Stimulated activated CD8-positive, alpha-beta memory T cell treated with anti-CD3 and anti-CD28 coated beads, Interleukin-12 subunit alpha, Interleukin-12 subunit beta, amount 100 ng/mL, for 24 hours (primary cell): Measurements from ENCODE around the gene MOGAT1.

ENCODE experiments used
- DNase-seq: peaks from one replicate; pipeline ENCODE4 v3.0.0-alpha.2; 2020; ENCODE audit errors: extremely low read depth

MOGAT1 gene, protein sequence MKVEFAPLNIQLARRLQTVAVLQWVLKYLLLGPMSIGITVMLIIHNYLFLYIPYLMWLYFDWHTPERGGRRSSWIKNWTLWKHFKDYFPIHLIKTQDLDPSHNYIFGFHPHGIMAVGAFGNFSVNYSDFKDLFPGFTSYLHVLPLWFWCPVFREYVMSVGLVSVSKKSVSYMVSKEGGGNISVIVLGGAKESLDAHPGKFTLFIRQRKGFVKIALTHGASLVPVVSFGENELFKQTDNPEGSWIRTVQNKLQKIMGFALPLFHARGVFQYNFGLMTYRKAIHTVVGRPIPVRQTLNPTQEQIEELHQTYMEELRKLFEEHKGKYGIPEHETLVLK

DNA sequence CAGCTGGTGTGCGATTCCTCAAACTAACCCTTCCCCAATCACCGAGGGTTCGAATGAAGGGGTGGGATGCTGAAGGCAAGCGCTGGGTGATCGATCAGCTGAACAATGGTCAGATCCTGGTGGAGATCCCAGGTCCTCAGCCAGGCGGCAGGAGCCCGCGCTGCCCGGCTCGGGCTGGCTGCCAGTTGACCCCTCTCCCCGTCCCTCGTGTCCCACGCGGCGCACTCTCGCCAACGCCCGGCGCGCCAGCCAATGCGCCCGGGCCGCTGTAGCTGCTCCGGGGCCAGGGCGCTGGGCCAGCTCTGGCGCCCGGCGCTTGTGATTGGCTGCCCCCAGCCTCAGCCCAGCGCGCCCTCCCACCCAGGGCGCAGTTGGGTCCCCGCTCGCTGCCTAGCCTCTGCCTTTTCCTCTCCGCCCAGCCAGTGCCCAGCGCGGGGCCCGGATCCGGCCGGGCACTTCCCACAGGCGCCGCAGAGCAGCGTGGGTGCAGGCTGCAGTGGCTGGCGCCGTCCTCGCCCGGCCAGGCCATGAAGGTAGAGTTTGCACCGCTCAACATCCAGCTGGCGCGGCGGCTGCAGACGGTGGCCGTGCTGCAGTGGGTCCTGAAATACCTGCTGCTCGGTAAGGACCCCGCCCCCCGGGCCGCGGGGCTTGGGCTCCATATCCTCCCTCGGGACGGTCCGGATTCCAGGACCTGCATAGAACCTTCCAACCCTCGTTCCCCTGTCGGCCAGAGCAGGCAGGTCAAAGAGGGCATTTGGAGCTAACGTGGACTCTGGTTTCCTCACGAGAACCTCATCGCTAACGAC, at the start of gene MOGAT1:
Gene MOGAT1, plus strand, starts transcription at position 400 of the 809 bp plus-strand sequence. Its CDS starts 128 bp downstream, at position 528.
- DNase-seq: no peak

DNA sequence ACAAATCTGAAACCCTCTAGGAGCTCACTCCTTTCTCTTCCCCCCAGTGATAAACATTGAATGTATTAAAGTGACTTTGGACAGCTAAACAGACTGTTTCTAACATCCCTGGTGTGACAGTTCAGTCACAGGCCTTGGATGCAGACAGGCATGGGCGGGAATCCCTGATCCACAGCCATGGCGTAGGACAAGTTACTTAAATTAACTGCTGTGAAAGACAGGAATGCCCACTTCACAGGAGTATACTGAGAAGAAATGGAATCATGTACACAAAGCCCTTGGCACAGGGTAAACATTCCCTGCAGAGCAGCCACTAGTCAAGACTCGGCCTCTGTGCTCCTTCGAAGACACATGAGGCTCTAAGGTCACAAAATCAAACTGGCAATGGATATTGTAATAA, 49.6 kb upstream of the MOGAT1 start:
- no peak for DNase-seq

DNA sequence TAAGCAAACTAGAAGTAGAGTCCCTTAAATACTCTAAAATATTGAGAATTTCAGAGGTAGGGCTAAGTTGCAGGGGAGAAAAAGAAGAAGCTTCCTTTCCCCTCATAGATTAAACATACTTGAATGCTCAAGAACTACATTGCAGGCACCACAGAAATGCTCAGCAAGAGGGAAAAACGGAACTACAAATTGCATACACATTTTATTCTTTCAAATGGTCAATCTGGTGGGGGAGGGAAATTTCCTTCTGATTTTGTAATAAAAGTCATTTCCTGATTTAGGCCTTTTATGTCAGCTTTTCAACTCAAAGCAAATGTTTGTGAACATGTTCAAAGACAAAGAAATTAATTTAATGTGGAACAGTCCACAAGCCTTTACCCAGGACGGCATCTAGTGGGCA, 48.5 kb upstream of the MOGAT1 start:
- DNase-seq: no peak

DNA sequence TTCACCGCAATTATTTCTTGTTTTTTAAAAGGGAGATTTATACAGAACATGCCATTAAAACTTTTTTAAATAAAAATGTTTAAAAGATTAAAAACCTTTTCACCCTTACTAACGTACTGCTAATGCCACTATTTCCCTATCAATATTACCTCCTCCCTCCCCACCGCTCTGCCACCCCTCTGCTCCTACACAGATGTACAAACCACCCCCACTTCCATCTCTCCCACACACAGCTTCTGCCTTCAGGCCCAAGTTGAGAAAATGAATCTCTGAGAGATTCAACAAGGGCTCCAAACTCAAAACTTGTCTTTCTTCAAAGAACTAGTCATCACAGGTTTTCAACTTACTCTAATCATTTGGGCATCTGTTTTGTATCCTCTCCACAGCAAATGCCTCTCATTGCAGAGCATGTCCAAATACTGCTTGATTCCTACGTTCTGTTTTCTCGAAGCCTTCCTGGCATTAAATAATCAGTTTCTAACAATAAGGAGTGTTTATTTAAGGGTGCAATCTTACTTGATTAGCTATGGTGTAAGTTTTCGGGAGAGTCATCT, 47.6 kb upstream of the MOGAT1 start:
- DNase-seq: no peak

DNA sequence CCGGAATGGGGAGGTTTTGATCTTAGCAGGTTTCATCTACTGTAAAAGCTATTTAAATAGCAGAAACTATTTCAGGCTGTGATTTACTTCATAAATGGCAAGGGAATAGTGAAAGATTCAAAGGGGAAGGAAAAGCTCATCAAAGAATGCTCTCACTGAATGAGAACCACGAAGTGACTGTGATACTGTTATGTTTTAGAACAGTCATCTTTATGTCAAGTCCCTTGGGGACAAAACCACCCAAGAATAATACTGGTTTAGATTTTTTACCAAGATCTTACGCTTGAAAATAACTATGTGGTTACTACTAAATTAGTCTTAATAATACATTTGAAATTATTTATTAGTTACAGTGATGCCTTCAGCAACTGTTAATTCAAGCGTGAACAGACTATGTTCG, 43.7 kb upstream of the MOGAT1 start:
- no peak for DNase-seq

DNA sequence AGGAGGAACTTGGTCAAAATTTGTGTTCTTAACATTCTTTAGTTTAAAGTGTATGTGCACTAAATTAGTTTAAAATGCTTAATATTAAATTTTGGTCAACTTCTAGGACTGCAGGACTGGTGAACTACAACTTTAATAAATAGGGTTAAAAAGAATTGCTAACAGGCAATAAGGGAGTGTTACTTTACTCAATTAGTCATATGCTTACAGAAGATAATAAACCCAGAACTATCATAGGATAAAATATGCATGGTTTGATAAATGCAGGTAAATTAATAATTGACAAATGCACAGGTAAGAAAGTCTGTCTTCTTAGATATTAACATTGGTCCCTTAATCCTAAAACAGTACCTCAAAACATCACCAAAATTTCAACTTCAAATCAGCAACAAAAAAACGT, 36.2 kb upstream of the MOGAT1 start:
- no peak for DNase-seq

DNA sequence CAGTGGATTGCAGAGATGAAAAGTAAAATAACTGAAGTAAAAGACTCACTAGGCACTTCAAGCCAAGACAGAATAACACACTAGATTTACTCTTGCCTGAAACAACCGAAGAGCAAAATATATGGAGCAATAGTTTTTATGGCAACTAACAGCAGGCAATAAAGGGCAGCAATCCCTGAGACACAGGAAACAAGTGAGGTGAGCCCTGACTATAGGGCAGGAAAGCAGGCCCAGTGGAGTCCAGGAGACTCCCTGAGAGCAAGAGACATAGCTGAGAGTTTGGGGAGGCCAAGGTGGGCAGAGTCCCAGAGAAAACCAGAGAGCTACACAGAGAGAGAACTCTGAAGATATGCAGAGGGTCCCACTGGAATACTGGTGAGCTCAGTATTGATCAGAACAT, 34.4 kb upstream of the MOGAT1 start:
- no peak for DNase-seq

DNA sequence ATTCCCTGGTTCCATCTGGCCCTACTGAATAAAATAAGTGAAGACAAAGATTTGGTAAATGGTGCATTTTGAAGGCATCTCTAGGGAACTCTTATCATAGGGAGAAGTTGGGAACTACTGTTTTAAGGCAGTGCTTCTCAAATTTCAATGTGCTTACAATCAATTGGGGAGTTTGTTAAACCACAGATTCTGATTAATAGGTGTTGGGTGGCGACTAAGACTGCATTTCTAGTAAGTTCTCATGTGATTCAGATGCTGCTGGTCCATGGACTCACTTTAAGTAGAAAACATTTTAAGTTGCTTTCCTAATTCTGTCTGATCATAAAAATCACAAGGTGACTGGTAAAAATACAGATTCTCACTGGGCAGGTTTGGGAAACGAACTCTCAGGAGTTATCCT, 30.1 kb upstream of the MOGAT1 start:
- no peak for DNase-seq

DNA sequence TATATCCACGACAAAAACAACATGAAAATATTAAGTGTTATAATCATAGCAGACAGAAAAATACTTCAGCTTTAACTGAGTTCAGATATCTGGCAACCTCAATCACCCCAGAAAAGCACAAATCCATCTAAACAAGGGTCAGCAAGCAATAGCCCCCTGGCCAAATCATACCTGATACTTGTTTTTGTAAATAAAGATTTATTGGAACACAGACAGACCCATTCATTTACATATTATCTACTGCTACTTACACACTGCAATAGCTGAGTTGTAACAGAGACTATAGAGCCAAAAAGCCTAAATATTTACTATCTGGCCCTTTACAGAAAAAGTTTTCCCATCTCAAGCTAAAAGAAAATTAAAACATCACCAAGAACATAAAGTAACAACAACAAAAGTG, 28.3 kb upstream of the MOGAT1 start:
- no peak for DNase-seq

DNA sequence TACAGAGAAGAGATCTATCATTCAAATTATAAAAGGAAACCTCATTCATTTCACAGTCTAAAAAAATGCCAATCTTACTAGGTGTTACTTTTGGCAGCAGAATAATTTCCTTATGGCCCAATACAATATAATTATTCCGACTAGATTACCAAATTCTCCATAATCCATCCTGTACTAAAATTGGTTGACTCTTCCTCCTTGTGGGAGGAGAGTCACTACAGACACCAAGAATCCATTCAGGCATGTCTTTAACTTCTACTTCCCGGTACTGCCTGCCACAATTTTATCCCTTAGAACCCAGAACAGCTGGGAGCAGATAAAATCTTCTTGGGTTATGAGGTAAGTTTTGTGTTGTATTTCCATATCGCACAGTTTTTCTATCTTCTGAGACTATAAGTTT, 25.4 kb upstream of the MOGAT1 start:
- no peak for DNase-seq

DNA sequence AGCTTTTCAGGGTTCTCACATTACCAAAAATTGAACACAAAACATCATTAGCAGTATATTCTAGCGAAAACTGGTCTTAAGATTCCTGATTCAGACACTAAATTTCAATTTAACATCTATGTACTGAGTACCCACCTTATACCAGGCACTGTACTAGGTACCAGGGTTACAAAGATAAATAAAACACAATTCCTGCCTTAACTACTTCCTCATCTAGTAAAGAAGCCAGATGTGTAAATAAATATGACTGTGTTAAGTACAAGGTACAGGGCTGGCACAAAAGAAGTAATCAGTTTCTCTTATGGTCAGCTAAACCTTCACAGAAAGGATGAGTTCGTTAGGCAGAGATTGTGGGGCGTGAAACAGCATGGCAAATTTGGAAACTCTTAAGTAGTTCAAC, 21.7 kb upstream of the MOGAT1 start:
- DNase-seq: no peak

DNA sequence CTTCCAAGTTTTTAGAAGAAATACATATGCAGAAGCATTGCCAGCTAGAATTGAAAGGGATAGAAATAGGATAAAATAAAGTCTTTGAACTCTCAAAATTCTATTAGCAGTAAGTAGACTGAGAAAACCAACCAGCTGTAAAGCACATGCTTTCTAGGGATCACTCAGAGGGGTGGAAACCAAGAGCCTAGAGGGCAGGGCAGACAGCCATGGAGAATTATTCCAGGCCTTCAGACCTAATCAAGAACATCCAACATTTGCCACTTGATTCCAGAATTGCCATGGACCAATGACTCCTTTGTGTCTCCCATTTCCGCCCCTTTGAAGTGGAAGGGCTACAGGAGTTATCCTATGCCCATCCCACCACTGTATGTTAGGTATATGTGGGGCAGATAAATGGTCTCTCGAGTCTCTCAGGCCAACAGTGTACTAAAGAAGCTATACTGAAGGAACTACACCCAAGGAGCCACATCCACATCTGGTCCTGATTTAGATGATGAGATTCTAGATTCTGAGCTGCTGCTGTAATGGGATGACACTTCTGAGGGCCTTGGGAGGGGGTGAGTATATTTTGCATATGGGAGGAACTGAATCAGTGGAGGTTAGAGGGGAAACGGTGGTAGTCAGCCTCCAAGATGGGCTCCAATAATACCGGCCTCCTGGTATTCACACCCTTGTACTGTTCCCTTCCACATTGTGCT, 19.6 kb upstream of the MOGAT1 start:
- DNase-seq: no peak

DNA sequence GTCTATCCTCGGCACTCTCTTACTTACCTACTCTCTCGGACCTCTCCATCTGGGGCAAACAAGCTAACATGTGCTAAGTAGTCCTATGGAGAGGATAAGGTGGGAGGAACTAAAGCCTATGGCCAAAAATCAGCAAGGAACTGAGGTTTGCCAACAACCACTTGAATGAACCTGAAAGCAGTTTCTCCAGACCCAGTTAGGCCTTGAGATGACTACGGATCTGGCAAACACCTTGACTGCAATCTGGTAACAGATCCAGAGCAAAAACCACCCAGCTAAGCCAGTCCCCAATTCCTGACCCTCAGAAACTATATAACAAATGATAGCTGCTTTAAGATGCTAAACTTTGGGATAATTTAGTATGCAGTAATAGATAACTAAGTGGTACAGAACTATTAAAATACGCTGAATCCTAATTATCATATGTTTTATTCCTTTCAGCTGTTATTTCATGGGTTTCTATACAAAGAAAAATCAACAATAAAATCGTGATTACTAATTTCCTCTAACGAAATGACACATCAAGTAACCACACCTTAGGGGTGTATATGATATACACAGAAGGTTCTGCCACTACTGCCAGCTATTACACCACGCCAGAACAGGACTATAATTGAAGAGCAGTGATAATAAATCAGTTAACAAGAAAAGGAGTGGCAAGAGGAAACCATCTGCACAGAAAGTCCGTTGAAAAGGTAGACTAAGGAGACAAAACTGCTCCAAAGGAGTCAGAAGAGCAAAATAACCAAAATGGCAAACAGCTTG, 18.8 kb upstream of the MOGAT1 start:
- no peak for DNase-seq

DNA sequence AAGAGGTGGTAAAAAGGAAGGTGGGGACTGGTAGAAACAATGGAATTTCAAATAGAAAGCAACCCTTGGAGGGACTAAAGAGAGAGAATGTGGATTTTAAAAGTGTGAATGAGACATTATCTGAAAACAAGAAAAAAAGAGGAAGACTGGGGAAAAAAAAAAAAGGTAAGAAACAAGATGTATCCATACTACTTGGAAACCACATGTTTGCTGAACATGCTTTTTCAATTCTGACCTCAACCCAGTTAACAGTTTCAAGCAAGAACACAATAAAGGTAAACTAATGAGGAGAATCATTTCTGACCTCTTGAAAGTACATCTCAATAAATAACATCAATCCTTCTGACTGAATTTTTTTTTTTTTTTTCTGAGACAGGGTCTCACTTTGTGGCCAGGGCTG, 18.2 kb upstream of the MOGAT1 start:
- no peak for DNase-seq

DNA sequence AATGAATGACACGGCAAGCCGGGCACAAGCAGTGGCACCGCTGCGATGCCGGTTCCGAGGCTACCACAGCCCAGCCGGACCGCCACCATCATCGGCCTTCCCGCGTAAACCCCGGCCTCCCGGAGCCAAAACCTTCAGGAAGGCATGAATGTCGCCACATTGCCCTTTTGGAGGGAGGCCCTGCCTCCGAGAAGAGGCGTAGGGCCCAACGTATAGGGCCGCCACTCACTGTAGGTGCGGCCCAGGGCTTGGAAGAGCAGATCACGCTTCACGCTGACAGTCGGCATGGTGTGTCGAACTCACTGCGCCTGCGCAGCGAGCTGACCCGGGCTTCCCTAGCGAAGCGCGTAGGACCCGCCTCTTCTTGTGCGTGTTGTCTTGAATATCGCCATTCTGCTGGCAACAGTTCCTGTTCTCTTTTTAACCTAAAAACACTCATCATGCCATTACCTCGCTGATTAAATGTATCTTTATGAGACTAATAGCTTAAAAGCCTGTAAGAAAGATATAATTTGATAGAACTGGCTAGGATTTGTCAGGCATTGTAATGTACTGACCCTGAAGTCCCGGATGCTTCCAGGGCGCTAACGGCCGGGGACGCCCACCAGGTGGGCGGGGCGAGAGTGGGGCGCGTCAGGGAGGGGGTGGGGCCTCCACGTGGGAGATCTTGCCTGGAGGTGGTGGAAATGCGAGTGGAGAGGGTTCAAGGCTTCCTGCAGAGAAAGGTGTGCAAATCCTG, 15.5 kb upstream of the MOGAT1 start, which contains the start of gene FARSB:
Gene FARSB, minus strand, starts transcription at position 306 of the 739 bp plus-strand sequence. Its CDS starts 19 bp downstream, at position 287.
- DNase-seq: peak; percentile 87

DNA sequence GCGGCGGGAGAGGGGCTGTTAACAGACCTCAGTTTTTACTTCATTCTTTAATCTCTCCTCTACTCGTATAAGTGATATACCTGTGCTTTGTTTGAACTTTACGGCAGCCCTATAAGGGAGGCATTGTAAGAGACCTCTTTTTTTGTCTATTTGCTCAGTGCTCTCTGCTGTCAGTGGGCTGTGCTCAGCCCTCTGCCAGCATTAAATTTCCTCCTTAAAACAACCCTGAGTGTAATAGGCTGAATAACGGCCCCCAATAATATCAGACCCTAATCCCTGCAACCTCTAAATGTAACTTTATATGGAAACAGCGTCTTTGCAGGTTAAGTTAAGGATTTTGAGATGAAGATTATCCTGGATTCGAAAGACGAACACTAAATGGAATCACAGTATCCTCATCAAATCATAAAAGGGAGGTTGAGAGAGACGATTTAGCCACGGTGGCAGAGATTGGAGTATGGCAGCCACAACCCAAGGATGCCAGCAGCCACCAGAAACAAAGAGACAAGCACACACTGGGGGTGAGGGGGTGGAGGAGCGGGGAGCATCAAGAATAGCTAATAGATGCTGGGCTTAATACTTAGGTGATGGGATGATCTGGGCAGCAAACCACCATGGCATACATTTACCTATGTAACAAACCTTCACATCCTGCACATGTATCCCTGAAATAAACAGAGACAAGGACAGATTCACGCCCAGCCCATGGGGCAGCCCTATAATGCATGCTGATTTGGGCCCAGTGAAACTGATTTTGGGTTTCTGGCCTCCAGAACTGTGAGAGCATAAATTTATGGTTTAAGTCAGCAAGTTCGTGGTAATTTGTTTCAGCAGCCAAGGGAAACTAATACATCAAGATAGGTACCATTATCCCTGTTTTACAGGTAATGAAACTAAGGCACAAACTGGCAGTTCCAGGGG, 14.7 kb upstream of the MOGAT1 start:
- no peak for DNase-seq

DNA sequence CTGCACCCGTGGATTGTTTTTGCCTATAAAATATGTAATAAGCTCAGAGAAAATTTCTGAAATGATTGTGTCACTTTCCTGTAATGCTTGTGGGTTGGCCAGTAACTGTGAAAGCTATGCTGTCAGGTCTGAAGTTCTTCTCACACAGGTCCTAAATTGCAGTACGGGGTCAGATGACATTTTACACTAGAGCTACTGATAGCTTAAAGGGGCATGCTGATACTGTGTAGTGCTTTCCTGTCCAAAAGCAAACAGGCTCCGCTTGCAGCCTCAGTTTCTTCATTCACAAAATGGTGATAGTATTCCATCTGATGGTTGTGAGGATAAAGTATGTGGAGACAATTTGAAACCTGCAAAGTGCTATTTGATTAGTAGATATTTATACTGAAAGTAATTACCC, 8.0 kb upstream of the MOGAT1 start:
- DNase-seq: no peak

DNA sequence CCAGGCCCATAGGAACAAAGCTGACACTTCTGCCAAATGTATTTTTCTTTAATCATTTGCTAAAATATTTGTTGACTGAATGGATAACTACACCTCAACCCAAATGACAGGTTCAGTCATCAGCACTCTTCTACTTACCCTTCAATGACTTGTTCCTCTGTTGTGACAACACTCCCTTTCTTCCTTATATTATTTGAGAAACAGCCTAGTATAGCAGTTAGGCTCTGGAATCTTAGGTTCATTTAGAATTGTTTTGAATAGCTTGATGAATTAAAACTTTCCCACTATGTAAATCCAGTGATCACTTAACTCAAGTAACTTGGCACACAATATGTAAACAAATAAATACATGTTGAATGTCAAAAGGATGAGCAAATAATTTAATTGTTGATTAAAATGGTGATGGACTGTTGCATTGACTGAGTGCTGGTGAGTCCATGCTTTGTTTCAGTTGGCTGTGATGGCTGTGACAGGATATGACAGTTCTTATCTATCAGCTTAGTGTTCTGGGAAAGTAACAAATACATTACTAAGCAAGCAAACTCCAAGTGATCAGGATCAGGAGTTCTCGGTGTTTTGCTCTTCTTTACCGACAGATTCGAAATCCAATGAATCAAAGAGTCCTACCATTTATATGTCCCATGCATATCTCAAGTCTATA, 2.8 kb upstream of the MOGAT1 start:
- no peak for DNase-seq

DNA sequence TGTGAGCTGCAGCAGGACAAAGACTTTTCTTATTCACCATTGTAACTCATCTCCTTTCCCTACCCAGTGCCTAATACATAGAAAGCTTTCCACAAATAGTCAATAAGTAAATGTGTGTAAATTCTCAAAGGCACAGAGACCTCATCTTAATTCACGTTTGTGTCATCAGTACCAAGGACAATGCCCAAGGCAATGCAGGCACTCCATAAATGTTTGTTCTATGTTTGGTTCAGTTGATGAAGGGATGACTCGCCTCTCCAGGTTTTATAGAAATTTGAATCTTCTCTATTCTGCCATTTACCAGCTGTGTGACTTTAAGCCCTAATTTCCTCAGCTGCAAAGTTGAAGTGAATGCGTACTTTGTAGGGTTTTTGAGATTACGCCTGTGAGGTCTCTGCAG, 2.1 kb upstream of the MOGAT1 start:
- no peak for DNase-seq
